Erythroblast (primary cell): ENCODE data around the gene XYLT1.
"Not testable (repeated sequence)": the region's sequence is repeated elsewhere in the genome, so short reads cannot be mapped to it uniquely, and the experiment has no call there.

Experiments used
- DNase-seq, 2 experiments: peaks; one replicate each; lab custom pipeline; 2025; lab: John Stamatoyannopoulos, UW
- GATA1 ChIP-seq: IDR thresholded peaks from 2 replicates; pipeline ENCODE4 v1.6.1; 2011; ENCODE audit warnings: low read depth, mild to moderate bottlenecking, control low read depth, low read length, moderate library complexity
- POLR2A ChIP-seq: IDR thresholded peaks from 2 replicates; pipeline ENCODE4 v1.6.1; 2011; ENCODE audit warnings: mild to moderate bottlenecking, low read length

Gene XYLT1

DNA sequence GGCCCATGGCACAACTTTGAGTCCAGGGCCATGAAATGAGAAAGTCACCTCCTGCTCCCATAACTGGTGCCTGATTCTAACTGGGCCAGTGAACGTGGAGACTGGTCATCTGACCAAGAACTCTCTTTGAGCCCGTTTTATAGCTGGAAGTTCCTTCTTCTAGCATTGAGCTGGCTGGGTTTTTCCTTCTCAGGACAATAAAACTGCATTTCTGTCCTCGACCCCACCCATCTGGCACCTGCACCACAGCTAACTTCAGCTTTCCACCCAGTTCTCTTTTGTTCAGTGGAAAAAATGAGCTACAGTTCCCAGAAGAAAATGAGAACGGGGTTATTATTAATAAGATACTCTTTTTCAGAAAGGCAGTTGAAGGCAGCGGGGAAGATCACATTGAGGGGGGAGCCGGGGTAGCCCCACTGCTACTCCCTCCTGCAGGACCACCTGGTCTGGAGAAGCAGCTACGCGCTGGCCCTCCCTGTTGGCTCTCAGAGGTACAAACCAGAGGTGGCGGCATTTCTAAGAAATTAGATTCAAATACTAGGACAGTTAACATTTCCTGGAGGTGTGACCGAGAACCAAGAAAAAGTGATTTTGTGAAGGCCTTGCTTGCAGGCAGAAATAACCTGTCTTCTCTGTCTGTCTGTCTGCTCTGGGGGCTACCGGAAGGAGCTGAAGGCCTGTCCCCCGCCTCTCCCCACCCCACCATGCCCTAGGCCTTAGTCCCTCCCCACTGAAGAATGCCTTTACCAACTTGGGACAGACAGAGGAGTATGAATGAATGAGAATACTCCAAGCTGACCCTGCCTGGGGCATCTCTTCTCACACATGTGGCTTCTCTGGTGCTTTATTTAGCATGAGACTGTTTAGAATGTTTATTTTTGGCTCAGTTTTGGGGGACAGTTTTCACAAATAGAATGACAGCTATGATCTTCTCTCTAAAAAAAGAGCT, 123.9 kb downstream of the XYLT1 start:
- no peak for TF ChIP-seq GATA1
- no peak for TF ChIP-seq POLR2A
- DNase-seq = no peak

DNA sequence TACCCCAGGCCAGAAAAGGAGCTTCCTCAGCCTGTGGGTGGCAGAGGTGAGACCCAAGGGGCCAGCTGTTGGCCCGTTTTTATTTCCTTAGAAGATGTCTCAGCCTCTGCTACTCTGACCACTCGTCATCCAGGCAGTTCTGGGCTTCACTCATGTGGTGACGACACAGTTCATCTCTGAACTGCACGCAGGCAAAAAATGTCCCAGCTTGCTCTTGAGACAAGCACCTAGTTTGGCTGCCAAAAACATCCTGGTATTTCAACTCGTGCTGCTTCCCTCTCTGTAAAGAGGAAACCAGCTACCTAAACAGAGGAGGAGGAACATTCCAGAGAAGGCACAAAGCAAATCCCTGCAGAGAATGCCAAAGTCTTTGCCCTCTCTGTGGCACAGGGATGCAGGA, 125.7 kb downstream of the XYLT1 start:
- DNase-seq = no peak
- TF ChIP-seq POLR2A (no peak), GATA1 (no peak)

DNA sequence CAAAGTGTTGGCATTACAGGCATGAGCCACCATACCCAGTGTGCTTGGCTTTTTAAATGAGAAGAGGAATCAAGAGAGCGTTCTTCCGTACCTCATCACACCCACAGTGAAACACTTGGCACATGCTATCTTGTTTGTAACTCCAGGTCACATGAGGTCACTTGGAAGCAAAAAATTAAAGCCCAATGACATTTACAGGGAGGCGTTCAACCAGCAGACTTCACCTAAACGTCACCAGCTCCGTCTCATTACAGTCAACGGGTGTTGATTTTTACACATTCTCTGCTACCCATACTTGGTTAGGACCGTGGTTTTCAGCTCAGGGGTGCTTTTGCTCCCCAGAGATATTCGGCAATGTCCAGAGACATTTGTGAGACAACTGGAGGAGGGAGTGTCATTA, 127.0 kb downstream of the XYLT1 start:
- no peak for TF ChIP-seq POLR2A
- no peak for TF ChIP-seq GATA1
- no peak for DNase-seq

DNA sequence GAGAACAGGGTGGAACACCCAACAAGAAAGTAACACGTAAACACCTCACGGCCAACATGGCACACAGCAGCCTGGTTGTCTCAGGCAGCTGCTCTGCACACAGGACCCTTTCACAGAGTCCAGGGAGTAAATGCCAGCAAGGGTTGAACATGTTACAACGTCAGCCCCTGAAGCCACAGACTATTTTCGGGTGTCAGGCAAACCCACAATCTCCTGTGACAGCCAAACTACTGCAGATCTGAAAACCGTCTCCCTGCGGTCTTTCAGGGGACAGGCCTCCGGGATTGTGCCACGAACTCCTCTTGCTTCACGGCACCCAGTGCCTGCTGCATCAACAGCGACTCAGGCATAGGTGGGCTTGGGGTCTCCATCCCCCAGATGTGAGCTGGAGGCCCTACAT, 127.7 kb downstream of the XYLT1 start:
- no peak for DNase-seq
- TF ChIP-seq POLR2A (no peak), GATA1 (no peak)

DNA sequence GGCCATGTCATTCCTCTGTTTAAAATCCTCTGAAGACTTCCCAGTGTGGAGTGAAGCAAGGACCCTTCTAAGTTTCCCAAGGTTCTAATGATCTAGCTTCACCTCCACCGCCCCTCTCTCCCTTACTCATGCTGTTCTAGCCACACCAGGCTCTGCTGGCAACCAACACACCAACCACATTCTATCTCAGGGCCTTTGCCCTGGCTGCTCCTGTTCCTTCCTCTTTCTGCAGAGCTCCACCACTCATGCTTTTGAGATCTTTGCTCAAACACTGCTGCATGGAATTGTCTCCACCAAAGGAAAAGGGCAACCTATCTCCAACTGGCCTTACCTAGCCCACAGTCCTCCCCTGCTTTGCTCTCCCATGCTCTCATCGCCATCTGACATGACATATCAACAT, 128.7 kb downstream of the XYLT1 start:
- DNase-seq = no peak
- TF ChIP-seq GATA1 (no peak), POLR2A (no peak)

DNA sequence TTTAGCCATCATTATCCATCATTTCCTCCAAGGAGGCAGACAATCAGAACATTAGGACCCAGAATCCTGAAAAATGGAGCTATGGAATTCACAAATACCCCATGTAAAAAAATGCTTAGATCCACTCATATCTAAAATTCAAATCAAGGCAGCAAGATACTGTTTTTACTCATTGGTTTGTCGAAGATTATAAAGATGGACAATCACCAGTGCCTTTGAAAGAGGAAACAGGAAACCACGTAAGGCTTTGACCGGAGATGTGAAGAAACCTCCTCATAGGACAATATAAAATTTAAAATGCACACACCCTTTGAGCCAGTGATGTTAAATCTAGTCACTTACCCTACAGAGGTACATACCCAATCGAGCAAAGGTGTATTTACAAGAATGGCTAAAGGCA, 130.0 kb downstream of the XYLT1 start:
- no peak for DNase-seq
- no peak for TF ChIP-seq POLR2A
- no peak for TF ChIP-seq GATA1

DNA sequence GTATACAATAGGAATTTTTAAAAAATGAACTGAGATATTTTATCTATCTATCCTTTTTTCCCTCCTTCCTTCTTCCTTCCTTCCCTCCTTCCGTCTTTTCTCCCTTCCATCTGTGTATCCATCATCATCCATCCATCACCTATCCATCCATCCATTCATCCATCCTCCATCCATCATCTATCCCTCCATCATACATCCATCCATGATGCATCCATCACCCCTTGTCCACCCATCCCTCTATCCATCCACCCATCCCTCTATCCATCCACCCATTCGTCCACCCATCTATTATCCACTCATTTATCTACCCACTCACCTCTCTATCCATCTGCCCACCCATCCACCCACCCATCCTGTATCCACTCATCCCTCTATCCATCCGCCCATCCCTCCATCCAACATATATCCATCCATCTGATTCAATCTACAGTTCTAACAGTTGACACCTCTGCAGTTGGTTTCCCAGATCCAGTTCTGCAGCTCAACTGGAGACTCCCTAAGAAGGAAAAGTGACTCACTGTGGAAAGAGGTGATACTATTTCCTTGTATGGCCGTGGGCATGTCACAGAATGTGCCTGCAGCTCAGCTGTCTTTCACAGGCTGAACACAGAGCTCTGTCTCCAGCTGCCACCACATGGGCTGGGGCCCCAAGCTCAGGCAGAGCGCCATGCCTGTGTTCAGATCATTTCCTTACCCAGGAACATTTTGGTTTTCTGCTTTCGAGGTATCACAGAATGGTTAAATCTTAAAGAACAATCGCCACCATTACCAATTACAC, 130.8 kb downstream of the XYLT1 start:
- TF ChIP-seq GATA1 (no peak), POLR2A (no peak)
- no peak for DNase-seq

DNA sequence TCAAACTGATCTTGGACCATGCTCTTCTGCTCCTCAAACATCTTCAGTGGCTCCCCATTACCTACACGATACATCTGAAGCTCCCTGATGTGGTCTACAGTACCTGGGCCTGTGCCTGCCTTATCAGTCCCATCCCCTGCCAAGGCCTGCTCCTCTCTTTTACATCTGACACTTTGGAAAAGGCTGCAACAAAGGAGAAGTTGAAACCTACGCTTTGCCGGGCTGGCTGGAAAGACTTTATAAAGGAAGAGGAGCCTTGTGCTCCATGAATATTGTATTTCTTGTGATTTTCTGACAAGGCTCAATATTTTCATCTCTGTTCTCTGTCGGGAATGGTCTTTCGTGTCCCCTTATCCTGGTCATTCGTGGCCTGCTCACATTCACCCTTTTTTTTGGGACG, 132.5 kb downstream of the XYLT1 start:
- DNase-seq = no peak
- TF ChIP-seq POLR2A (no peak), GATA1 (no peak)

DNA sequence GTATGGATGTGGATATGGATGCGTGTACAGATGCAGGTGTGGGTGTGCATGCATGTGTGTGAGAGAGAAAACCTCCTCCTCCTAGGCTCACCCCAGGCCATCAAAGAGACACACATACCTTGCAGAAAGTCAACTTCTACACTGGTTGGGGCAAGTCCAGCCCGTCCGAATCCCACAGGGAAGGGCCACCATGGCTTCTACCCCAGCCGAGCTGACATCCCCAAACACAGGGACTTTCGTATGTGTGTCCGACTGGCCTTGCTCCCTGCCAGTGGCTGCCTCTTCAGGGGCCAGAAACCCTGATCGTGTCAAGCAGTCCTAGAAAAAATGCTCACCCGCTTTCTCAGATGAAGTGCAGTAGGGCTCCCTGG, 134.2 kb downstream of the XYLT1 start:
- TF ChIP-seq GATA1 = no peak
- no peak for TF ChIP-seq POLR2A
- no peak for DNase-seq

DNA sequence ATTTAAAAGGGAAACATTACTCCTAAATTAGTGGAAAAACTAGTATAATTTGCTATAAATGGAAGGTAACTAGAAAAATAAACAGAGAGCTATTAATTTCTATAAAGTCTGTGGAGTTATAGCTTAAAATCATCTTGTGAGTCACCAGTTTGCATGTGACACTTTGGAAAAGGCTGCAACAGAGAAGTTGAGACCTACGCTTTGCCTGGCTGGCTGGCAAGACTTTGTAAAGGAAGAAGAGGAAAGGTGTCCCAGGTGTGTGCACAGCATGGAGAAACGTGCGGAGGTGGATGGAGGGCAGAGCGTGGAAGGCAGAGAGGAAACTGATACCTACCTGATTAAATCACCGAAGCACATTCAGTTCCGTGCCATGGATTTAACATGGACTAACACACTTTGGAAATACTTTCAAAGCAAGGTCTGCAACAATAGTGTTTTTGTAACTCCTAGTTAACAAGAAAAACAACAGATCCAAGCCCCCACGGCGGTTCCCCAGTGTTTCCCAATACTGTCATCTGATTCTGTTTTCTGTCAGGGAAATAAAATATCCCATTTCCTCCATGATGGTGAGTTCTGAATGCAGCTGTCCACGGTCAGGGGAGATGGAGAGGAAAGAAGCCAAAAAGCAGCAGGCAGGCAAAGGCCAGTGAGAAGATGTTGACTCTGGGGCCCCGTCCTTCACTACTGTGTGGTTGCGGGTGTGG, 134.8 kb downstream of the XYLT1 start:
- TF ChIP-seq GATA1 = no peak
- TF ChIP-seq POLR2A = no peak
- DNase-seq = no peak

DNA sequence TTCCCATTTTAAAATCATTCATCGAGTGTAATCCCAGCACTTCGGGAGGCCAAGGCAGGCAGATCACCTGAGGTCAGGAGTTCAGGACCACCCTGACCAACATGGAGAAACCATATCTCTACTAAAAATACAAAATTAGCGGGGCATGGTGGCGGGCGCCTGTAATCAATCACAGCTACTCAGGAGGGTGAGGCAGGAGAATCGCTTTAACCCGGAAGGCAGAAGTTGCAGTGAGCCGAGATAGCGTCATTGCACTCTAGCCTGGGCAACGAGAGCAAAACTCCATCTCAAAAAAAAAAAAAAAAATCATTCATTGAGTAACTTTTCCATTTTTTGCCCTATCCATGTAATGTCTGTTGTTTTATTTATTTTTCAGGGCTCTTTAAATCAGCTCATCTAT, 135.4 kb downstream of the XYLT1 start:
- DNase-seq = not testable (repeated sequence)

DNA sequence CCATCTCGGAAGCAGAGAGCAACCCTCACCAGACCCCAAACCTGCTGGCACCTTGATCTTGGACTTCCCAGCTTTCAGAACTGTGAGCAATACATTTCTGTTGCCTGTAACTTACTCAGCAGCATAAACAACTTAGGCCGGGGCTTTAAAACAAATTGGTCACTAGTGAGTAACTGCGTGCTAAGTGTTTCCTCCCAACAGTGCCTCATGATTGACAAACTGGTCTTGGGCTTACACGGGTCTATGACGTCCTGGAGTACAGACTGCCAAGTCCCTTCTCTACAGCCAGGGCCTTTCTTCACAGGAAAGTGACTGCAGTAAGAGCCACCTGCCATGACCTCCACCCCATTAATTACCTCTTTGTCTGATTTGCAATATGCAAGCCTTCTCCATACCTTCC, 136.7 kb downstream of the XYLT1 start:
- TF ChIP-seq GATA1 (no peak), POLR2A (no peak)
- no peak for DNase-seq

DNA sequence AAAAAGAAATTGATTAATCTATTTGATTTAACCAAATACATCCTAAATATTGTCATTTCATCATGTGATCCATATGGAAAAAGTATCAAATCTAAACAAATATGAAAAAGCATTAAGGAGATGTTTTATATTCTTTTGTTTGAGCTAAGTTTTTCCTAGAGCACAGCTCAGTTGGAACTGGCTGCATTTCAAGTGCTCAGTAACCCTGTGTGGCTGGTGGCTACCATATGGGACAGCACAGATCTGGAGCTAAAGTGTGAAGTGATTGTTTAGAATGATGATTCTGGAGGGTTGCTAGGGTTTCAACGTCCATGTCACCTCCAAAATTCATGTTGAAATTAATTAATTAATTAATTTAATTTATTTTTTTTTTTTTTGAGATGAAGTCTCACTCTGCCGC, 137.5 kb downstream of the XYLT1 start:
- TF ChIP-seq GATA1 (no peak), POLR2A (no peak)
- DNase-seq = no peak

DNA sequence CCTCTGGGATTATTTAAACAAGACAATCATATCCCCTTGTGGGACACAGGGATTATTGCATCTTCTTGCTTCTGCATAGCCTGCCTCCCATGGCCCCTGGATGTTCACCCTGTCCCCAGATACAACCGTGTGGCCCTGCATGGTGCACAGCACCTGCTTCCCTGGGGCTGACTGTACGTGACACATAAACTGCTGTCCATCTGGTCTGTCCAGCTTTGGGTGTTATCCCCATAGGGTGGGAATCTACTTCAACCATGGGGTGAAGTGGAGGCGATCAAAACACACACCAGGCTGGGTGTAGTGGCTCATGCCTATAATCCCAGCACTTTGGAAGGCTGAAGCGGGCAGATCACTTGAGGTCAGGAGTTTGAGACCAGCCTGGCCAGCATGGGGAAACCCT, 138.8 kb downstream of the XYLT1 start:
- no peak for DNase-seq

More for the DNA sequence above, 138.8 kb downstream of the XYLT1 start:
- no peak for TF ChIP-seq GATA1
- TF ChIP-seq POLR2A = no peak
